Endothelial cell of umbilical vein (primary cell): ENCODE results near the gene CD247. TPM values are rescaled to one million over a fixed set of nuclear protein-coding genes. Genes with fewer than 3 reads are reported as not detected.

Experiments used
- BruUV-seq: library from RNA; stranded (reverse); fragments of 400-500 nt; replicated peaks from 2 replicates; lab custom pipeline; 2021; lab: Mats Ljungman, UMichigan
- CTCF ChIA-PET: fragments of 300-600, 350-600 bp; sonication (Branson Sonifier 250); formaldehyde crosslinking; loops from one replicate; lab custom pipeline; 2021; ENCODE audit warnings: antibody characterized with exemption, inconsistent platforms; lab: Charles Lee
- POLR2A ChIA-PET: fragments of 300-600, 350-600 bp; sonication (Branson Sonifier 250); formaldehyde crosslinking; loops from one replicate; lab custom pipeline; 2021; ENCODE audit warnings: antibody characterized with exemption, inconsistent platforms; lab: Charles Lee
- DNase-seq: peaks from one replicate; pipeline ENCODE4 v3.0.0-alpha.2; 2011; ENCODE audit warnings: low read depth, low spot score
- FAIRE-seq: peaks from 2 replicates; lab custom pipeline; 2011; peaks lifted over from hg19 to GRCh38; lab: Jason Lieb, UNC
- H2AFZ ChIP-seq: 2 replicates; pipeline ENCODE4 v1.6.0; 2012; ENCODE audit warnings: low read depth, low read length, control low read depth, inconsistent platforms
- H3K27ac ChIP-seq: 2 replicates; pipeline ENCODE4 v1.5.1; 2011; ENCODE audit warnings: low read depth, mild to moderate bottlenecking, control low read depth, low read length, moderate library complexity; ENCODE audit not compliant: insufficient read depth
- H3K27me3 ChIP-seq, 2 experiments: 2 replicates each; pipeline versions ENCODE4 v1.6.0 to v1.6.1; 2011; ENCODE audit warnings: low read length in 2 of 2, mixed read lengths in 1 of 2; ENCODE audit not compliant: control insufficient read depth in 2 of 2, insufficient read depth in 2 of 2
- H3K36me3 ChIP-seq, 2 experiments: 2 replicates in 1 of 2; 3 replicates in 1 of 2; pipeline ENCODE4 v1.5.1; 2011; ENCODE audit warnings: low read length in 2 of 2, mild to moderate bottlenecking in 1 of 2, moderate library complexity in 1 of 2; ENCODE audit not compliant: control insufficient read depth in 2 of 2, insufficient read depth in 2 of 2; ENCODE audit errors: extremely low read depth in 1 of 2
- H3K4me1 ChIP-seq: 3 replicates; pipeline ENCODE4 v1.5.1; 2011; ENCODE audit warnings: mild to moderate bottlenecking, low read length; ENCODE audit not compliant: control insufficient read depth, insufficient read depth; ENCODE audit errors: extremely low read depth
- H3K4me2 ChIP-seq: 2 replicates; pipeline ENCODE4 v1.6.1; 2011; ENCODE audit warnings: low read length, control low read depth, mixed read lengths; ENCODE audit not compliant: insufficient read depth
- H3K4me3 ChIP-seq, 3 experiments: fragments of 200-600 bp in 1 of 3; sonication (generic), shearing (Covaris generic) in 1 of 3; replicated peaks in 1 of 3; 2 replicates each; pipeline ENCODE4 v1.5.1; 2011 to 2016; ENCODE audit warnings: control low read depth in 3 of 3, low read length in 3 of 3, mild to moderate bottlenecking in 2 of 3, inconsistent platforms in 1 of 3, low read depth in 1 of 3, moderate library complexity in 1 of 3; ENCODE audit not compliant: insufficient read depth in 1 of 3
- H3K79me2 ChIP-seq: 2 replicates; pipeline ENCODE4 v1.6.0; 2012; ENCODE audit warnings: low read length, inconsistent platforms; ENCODE audit not compliant: control insufficient read depth, insufficient read depth
- H3K9ac ChIP-seq: replicated peaks from 2 replicates; pipeline ENCODE3; 2011; ENCODE audit warnings: low read length, control low read depth; ENCODE audit not compliant: insufficient read depth; ENCODE audit errors: extremely low read depth
- H3K9me1 ChIP-seq: replicated peaks from 3 replicates; pipeline ENCODE4 v1.6.0; 2011; ENCODE audit warnings: mild to moderate bottlenecking, low read length; ENCODE audit not compliant: control insufficient read depth, insufficient read depth; ENCODE audit errors: extremely low read depth
- H3K9me3 ChIP-seq: replicated peaks from 2 replicates; pipeline ENCODE4 v1.5.1; 2012; ENCODE audit warnings: low read length, inconsistent platforms; ENCODE audit not compliant: control insufficient read depth, insufficient read depth
- H4K20me1 ChIP-seq: replicated peaks from 2 replicates; pipeline ENCODE3; 2011; ENCODE audit warnings: mild to moderate bottlenecking, low read length; ENCODE audit not compliant: control insufficient read depth, insufficient read depth; ENCODE audit errors: extremely low read depth
- CTCF ChIP-seq, 2 donors: IDR thresholded peaks; 1 replicate in 1 of 2; 2 replicates in 1 of 2; pipeline ENCODE4 v1.5.1; 2011; ENCODE audit warnings: low read length in 2 of 2, mild to moderate bottlenecking in 2 of 2, moderate library complexity in 2 of 2, control low read depth in 1 of 2, inconsistent platforms in 1 of 2, low read depth in 1 of 2; ENCODE audit not compliant: insufficient read depth in 1 of 2; ENCODE audit errors: extremely low read depth in 1 of 2
- FOS ChIP-seq: IDR thresholded peaks from 2 replicates; pipeline ENCODE4 v1.6.1; 2011; ENCODE audit warnings: mild to moderate bottlenecking, low read length, moderate library complexity, borderline replicate concordance; ENCODE audit not compliant: insufficient read depth
- dilution Hi-C: fragments of 300-500 bp; cut with MboI; formaldehyde crosslinking; loops from one replicate; pipeline ENCODE4 v1.15.0; 2019; ENCODE audit warnings: low sequenced_read_pairs; ENCODE audit not compliant: extremely low pct_ligation_motif_present
- intact Hi-C: fragments of 100-400 bp; cut with micrococcal nuclease; formaldehyde crosslinking; loops from one replicate; pipeline ENCODE4 v1.10.0; 2022
- polyA plus RNA-seq, 4 experiments: library from polyadenylated mRNA; depleted of rRNA in 3 of 4; stranded (reverse) in 3 of 4; unstranded in 1 of 4; fragments of >200 nt; gene quantifications; 2 replicates each; pipeline versions ENCODE4 v1.2.1 to v1.2.3, GENCODE V29; 2011 to 2012; ENCODE audit warnings: missing spikeins in 1 of 4
- total RNA-seq: library from RNA; stranded (reverse); gene quantifications from 2 replicates; pipeline ENCODE4 v1.2.3, GENCODE V29; 2021

Gene CD247
- total and polyA plus RNA-seq, 2 donors (not counting 3 experiments of a cell fraction or from before 2014, with no cell fraction given) = not detected

- H3K27me3 ChIP-seq = no peaks in the 10 kb centered on the region
- dilution Hi-C loops (no loop called here), intact Hi-C loops (no loop called here)
- H3K9ac ChIP-seq = no peak overlapping the region
- H3K4me2 ChIP-seq = no peak overlapping the region
- H3K36me3 ChIP-seq = no peaks in the 10 kb centered on the region
- H3K9me1 ChIP-seq = no peaks in the 10 kb centered on the region
- POLR2A ChIA-PET = no interaction called here
- H3K79me2 ChIP-seq = no peaks in the 10 kb centered on the region
- H3K27ac ChIP-seq = no peak overlapping the region
- TF ChIP-seq FOS (peak; percentile 7), CTCF (IDR thresholded peaks at IDR 0.05; ENCODE audit: extremely low read depth in 1 of 2, insufficient read depth in 1 of 2, low read depth in 1 of 2, low read length in 2 of 2) (no peak)
- no peak for FAIRE-seq
- CTCF ChIA-PET = interaction anchor here (1.0 to 1.3 kb wide), 3 partner anchors 15 to 18 kb away, joined by 3 to 4 read pairs (median 3); no protein-coding TSS in a partner anchor
- no peaks in the 10 kb centered on the region for H3K9me3 ChIP-seq
- H3K4me1 ChIP-seq = no peaks in the 10 kb centered on the region
- no peaks in the 10 kb centered on the region for H4K20me1 ChIP-seq
- H3K4me3 ChIP-seq = no peak overlapping the region
- no peak for DNase-seq
- no TSS peak for BruUV-seq
- H2AFZ ChIP-seq = no peak overlapping the region
Observed at GRCh38 chr1:167387251-167387910, 130.9 kb downstream of the CD247 start.

Other genes starting within 250 kb of the CD247 start
- 12.1 and 15.8 TPM in 2 replicates for gene CREG1, start 35.2 kb upstream of the CD247 start, total RNA-seq
- gene CREG1, start 35.2 kb upstream of the CD247 start, polyA plus RNA-seq = 10.3 and 10.8 TPM in 2 replicates
- gene RCSD1, start 111.7 kb upstream of the CD247 start, total RNA-seq = 0.28 and 1.00 TPM in 2 replicates
- 0.08 and 0.13 TPM in 2 replicates for gene RCSD1, start 111.7 kb upstream of the CD247 start, polyA plus RNA-seq
- gene MPZL1, start 203.5 kb upstream of the CD247 start, total RNA-seq = 99.1 and 99.4 TPM in 2 replicates
- 40.0 and 41.7 TPM in 2 replicates for gene MPZL1, start 203.5 kb upstream of the CD247 start, polyA plus RNA-seq